IMR-90 (cell line): ENCODE measurements around the gene FLNA. TPM values are rescaled to one million over a fixed set of nuclear protein-coding genes. Genes with fewer than 3 reads are reported as not detected.

ENCODE experiments used
- ATAC-seq: fragments of 200-7000 bp; cut with Tn5 transposase; 2 replicates; pipeline ENCODE4 v1.9.1; 2020; ENCODE audit warnings: low read depth, mild to moderate bottlenecking, moderate library complexity
- BruUV-seq: library from RNA; stranded (reverse); fragments of 400-500 nt; replicated peaks from 2 replicates; lab custom pipeline; 2021; lab: Mats Ljungman, UMichigan
- CTCF ChIA-PET: fragments of 300-600 bp; formaldehyde crosslinking; extraction: SDS; loops from one replicate; lab custom pipeline; 2021; ENCODE audit warnings: antibody characterized with exemption; lab: Yijun Ruan, JAX
- POLR2A ChIA-PET: fragments of 300-600 bp; sonication (Branson Sonifier 250); formaldehyde crosslinking; loops from one replicate; lab custom pipeline; 2022; ENCODE audit warnings: antibody characterized with exemption; ENCODE audit not compliant: unreplicated experiment; lab: Charles Lee
- DNase-seq: peaks from one replicate; pipeline ENCODE4 v3.0.0; 2013
- H2AFZ ChIP-seq: replicated peaks from 2 replicates; pipeline ENCODE3; 2013; ENCODE audit warnings: low read length, mild to moderate bottlenecking; ENCODE audit not compliant: poor library complexity
- H2AK5ac ChIP-seq: 2 replicates; pipeline ENCODE4 v1.6.1; 2013; ENCODE audit warnings: low read depth, low read length, inconsistent platforms
- H2AK9ac ChIP-seq: replicated peaks from 2 replicates; pipeline ENCODE3; 2013; ENCODE audit warnings: mild to moderate bottlenecking, low read depth, low read length, moderate library complexity; ENCODE audit not compliant: poor library complexity
- H2BK120ac ChIP-seq: 2 replicates; pipeline ENCODE4 v1.6.1; 2013; ENCODE audit warnings: low read depth, low read length, inconsistent platforms
- H2BK15ac ChIP-seq: 3 replicates; pipeline ENCODE4 v1.6.1; 2013; ENCODE audit warnings: low read depth, low read length, inconsistent platforms
- H2BK20ac ChIP-seq: 2 replicates; pipeline ENCODE4 v1.6.1; 2013; ENCODE audit warnings: low read depth, mild to moderate bottlenecking, inconsistent platforms, low read length, moderate library complexity
- H2BK5ac ChIP-seq: 2 replicates; pipeline ENCODE4 v1.6.1; 2013; ENCODE audit warnings: mild to moderate bottlenecking, low read depth, low read length, inconsistent platforms; ENCODE audit not compliant: poor library complexity, severe bottlenecking
- H3K14ac ChIP-seq: replicated peaks from 2 replicates; pipeline ENCODE4 v1.6.1; 2013; ENCODE audit warnings: low read depth, low read length, inconsistent platforms
- H3K18ac ChIP-seq: 2 replicates; pipeline ENCODE4 v1.6.1; 2013; ENCODE audit warnings: low read depth, low read length, control low read depth
- H3K23ac ChIP-seq: 2 replicates; pipeline ENCODE4 v1.6.1; 2013; ENCODE audit warnings: low read depth, low read length, inconsistent platforms
- H3K27ac ChIP-seq: 2 replicates; pipeline ENCODE4 v1.5.1; 2013; ENCODE audit warnings: mild to moderate bottlenecking, control low read depth, low read length; ENCODE audit not compliant: insufficient read depth
- H3K27me3 ChIP-seq: 2 replicates; pipeline ENCODE4 v1.6.1; 2013; ENCODE audit warnings: low read length; ENCODE audit not compliant: control insufficient read depth, insufficient read depth
- H3K36me3 ChIP-seq: 2 replicates; pipeline ENCODE4 v1.6.1; 2013; ENCODE audit warnings: low read length, mixed read lengths; ENCODE audit not compliant: control insufficient read depth, insufficient read depth
- H3K4ac ChIP-seq: 2 replicates; pipeline ENCODE4 v1.6.1; 2013; ENCODE audit warnings: low read depth, low read length, inconsistent platforms
- H3K4me1 ChIP-seq: 2 replicates; pipeline ENCODE4 v1.6.1; 2013; ENCODE audit warnings: low read length, mixed read lengths; ENCODE audit not compliant: control insufficient read depth, insufficient read depth
- H3K4me2 ChIP-seq: 2 replicates; pipeline ENCODE4 v1.6.1; 2013; ENCODE audit warnings: low read depth, mild to moderate bottlenecking, control low read depth, low read length, moderate library complexity
- H3K4me3 ChIP-seq: 2 replicates; pipeline ENCODE4 v1.5.1; 2013; ENCODE audit warnings: low read depth, mild to moderate bottlenecking, control low read depth, low read length, moderate library complexity; ENCODE audit not compliant: insufficient read depth
- H3K56ac ChIP-seq: 2 replicates; pipeline ENCODE4 v1.6.1; 2013; ENCODE audit warnings: low read length, inconsistent platforms; ENCODE audit not compliant: insufficient read depth; ENCODE audit errors: extremely low read depth
- H3K79me1 ChIP-seq, 2 experiments: 2 replicates each; pipeline ENCODE4 v1.6.1; 2013; ENCODE audit warnings: low read length in 2 of 2, inconsistent platforms in 1 of 2, low read depth in 1 of 2
- H3K9ac ChIP-seq: 2 replicates; pipeline ENCODE4 v1.6.1; 2013; ENCODE audit warnings: low read depth, low read length, control low read depth
- H3K9me1 ChIP-seq: 2 replicates; pipeline ENCODE4 v1.6.1; 2013; ENCODE audit warnings: low read length, inconsistent platforms; ENCODE audit not compliant: insufficient read depth
- H3K9me3 ChIP-seq: 2 replicates; pipeline ENCODE4 v1.6.1; 2013; ENCODE audit warnings: low read length; ENCODE audit not compliant: control insufficient read depth, insufficient read depth
- H4K20me1 ChIP-seq: 2 replicates; pipeline ENCODE4 v1.6.1; 2013; ENCODE audit warnings: low read length, inconsistent platforms; ENCODE audit not compliant: insufficient read depth
- H4K5ac ChIP-seq: 2 replicates; pipeline ENCODE4 v1.6.1; 2013; ENCODE audit warnings: mild to moderate bottlenecking, low read depth, low read length, control low read depth
- H4K8ac ChIP-seq, 2 experiments: 2 replicates each; pipeline ENCODE4 v1.6.1; 2013; ENCODE audit warnings: low read depth in 2 of 2, low read length in 2 of 2, control low read depth in 1 of 2, inconsistent platforms in 1 of 2
- H4K91ac ChIP-seq: 2 replicates; pipeline ENCODE4 v1.6.1; 2013; ENCODE audit warnings: low read depth, low read length, inconsistent platforms; ENCODE audit not compliant: insufficient read depth
- BHLHE40 ChIP-seq: fragments of 150-350 bp; IDR thresholded peaks from 2 replicates; pipeline ENCODE4 v1.6.1; 2016; ENCODE audit warnings: mild to moderate bottlenecking, low read depth, low read length
- CEBPB ChIP-seq: IDR thresholded peaks from 2 replicates; pipeline ENCODE4 v1.6.1; 2012; ENCODE audit warnings: low read depth, low read length, improper control_type of control experiment
- CHD1 ChIP-seq: IDR thresholded peaks from 2 replicates; pipeline ENCODE4 v1.6.1; 2012; ENCODE audit warnings: low read depth, low read length, improper control_type of control experiment
- CTCF ChIP-seq: conservative IDR thresholded peaks from 2 replicates; pipeline ENCODE4 v1.5.1; 2012; ENCODE audit warnings: mild to moderate bottlenecking, low read depth, low read length, improper control_type of control experiment
- ELK1 ChIP-seq: fragments of 150-350 bp; IDR thresholded peaks from 2 replicates; pipeline ENCODE4 v1.6.1; 2016; ENCODE audit warnings: low read depth, mild to moderate bottlenecking, low read length, moderate library complexity, borderline replicate concordance
- FOS ChIP-seq: fragments of 150-350 bp; IDR thresholded peaks from 2 replicates; pipeline ENCODE4 v1.6.1; 2016; ENCODE audit warnings: low read depth, low read length
- MAFK ChIP-seq: IDR thresholded peaks from 2 replicates; pipeline ENCODE4 v1.6.1; 2012; ENCODE audit warnings: low read depth, low read length, improper control_type of control experiment
- MAZ ChIP-seq: IDR thresholded peaks from 2 replicates; pipeline ENCODE4 v1.6.1; 2012; ENCODE audit warnings: low read depth, mild to moderate bottlenecking, low read length, improper control_type of control experiment, moderate library complexity, borderline replicate concordance
- NFE2L2 ChIP-seq: fragments of 150-350 bp; IDR thresholded peaks from 2 replicates; pipeline ENCODE4 v1.6.1; 2016; ENCODE audit warnings: low read depth, mild to moderate bottlenecking, low read length
- RAD21 ChIP-seq: IDR thresholded peaks from 2 replicates; pipeline ENCODE4 v1.6.1; 2012; ENCODE audit warnings: low read length, improper control_type of control experiment
- RCOR1 ChIP-seq: IDR thresholded peaks from 2 replicates; pipeline ENCODE4 v1.6.1; 2012; ENCODE audit warnings: mild to moderate bottlenecking, low read length, improper control_type of control experiment; ENCODE audit not compliant: insufficient replicate concordance
- SMC3 ChIP-seq: fragments of 150-350 bp; IDR thresholded peaks from 2 replicates; pipeline ENCODE4 v1.6.1; 2016; ENCODE audit warnings: low read depth, mild to moderate bottlenecking, antibody characterized with exemption, low read length, moderate library complexity
- USF2 ChIP-seq: fragments of 150-350 bp; IDR thresholded peaks from 2 replicates; pipeline ENCODE4 v1.6.1; 2017; ENCODE audit warnings: mild to moderate bottlenecking, antibody characterized with exemption, low read length, low read depth
- WGBS, 2 experiments: methylation state at CpG; one replicate each; pipeline versions ENCODE4 v1.1.5 to v1.1.7; 2013; ENCODE audit warnings: missing lambda C conversion rate in 2 of 2; ENCODE audit not compliant: insufficient read length in 1 of 2; ENCODE audit errors: extremely low coverage in 2 of 2; 5-methylcytosine and 5-hydroxymethylcytosine counted together
- dilution Hi-C: fragments of 300-500 bp; cut with HindIII; formaldehyde crosslinking; loops from one replicate; pipeline ENCODE4 v1.14.3; 2018; ENCODE audit warnings: low sequenced_read_pairs; ENCODE audit not compliant: unreplicated experiment
- in situ Hi-C: fragments of 300-500 bp; cut with MboI; formaldehyde crosslinking; loops from 3 replicates; pipeline ENCODE4 v1.14.3; 2019; ENCODE audit warnings: low sequenced_read_pairs, inconsistent platforms, mixed read lengths
- intact Hi-C: fragments of 100-400 bp; cut with micrococcal nuclease; formaldehyde crosslinking; loops from 2 replicates; pipeline ENCODE4 v1.10.0; 2022
- polyA plus RNA-seq, 3 experiments: library from polyadenylated mRNA; depleted of rRNA; stranded (reverse); fragments of >200 nt; gene quantifications; 2 replicates each; pipeline ENCODE4 v1.2.3, GENCODE V29; 2012; ENCODE audit warnings: low replicate concordance in 1 of 3
- total RNA-seq: library from RNA; depleted of rRNA; stranded (reverse); fragments of >200 nt; gene quantifications from 2 replicates; pipeline ENCODE4 v1.2.3, GENCODE V29; 2012

FLNA gene
- total and polyA plus RNA-seq, 2 of the 4 experiments (the other 2 are of a cell fraction) = 1,356 to 1,357 TPM

- no peak overlapping the region for H2BK5ac ChIP-seq
- no peak overlapping the region for H2AK5ac ChIP-seq
- no peak overlapping the region for H3K23ac ChIP-seq
- peaks cover 10 to 44% of the 10 kb centered on the region in 2 experiments; a peak in 2 of 4 replicates for H3K79me1 ChIP-seq
- 52% methylated on average over 5 of the region's 13 CpGs; no CpG with 5 or more reads in 1 of the 2 experiments for WGBS, 2 experiments
- H2BK20ac ChIP-seq = no peak overlapping the region
- dilution Hi-C loops = no loop called here
- H4K8ac ChIP-seq = no peak overlapping the region
- H4K5ac ChIP-seq = no peak overlapping the region
- no peak overlapping the region for H2AK9ac ChIP-seq
- H3K9ac ChIP-seq = no peak overlapping the region
- CTCF ChIA-PET = no interaction called here
- no peak overlapping the region for H3K4me2 ChIP-seq
- intact Hi-C loops = no loop called here
- no peak overlapping the region for H3K4ac ChIP-seq
- no peaks in the 10 kb centered on the region for H3K9me1 ChIP-seq
- in situ Hi-C loops = no loop called here
- H3K18ac ChIP-seq = no peak overlapping the region
- peaks cover 96% of the 10 kb centered on the region for H3K36me3 ChIP-seq
- POLR2A ChIA-PET = no interaction called here
- no peak overlapping the region for H3K14ac ChIP-seq
- no TSS peak for BruUV-seq
- no peak overlapping the region for H3K56ac ChIP-seq
- H2AFZ ChIP-seq = no peak overlapping the region
- no peak overlapping the region for H2BK120ac ChIP-seq
- H3K27me3 ChIP-seq = no peaks in the 10 kb centered on the region
- no peak overlapping the region for H3K4me3 ChIP-seq
- no peaks in the 10 kb centered on the region for H3K4me1 ChIP-seq
- TF ChIP-seq NFE2L2 (no peak), MAFK (no peak), CTCF (no peak), ELK1 (no peak), RCOR1 (no peak), RAD21 (no peak), CHD1 (no peak), CEBPB (no peak), USF2 (no peak), SMC3 (no peak), MAZ (no peak), FOS (no peak), BHLHE40 (no peak)
- H3K27ac ChIP-seq = no peak overlapping the region
- no peak overlapping the region for H4K91ac ChIP-seq
- H4K20me1 ChIP-seq = peaks cover 99% of the 10 kb centered on the region
- H2BK15ac ChIP-seq = no peak overlapping the region
- no peaks in the 10 kb centered on the region for H3K9me3 ChIP-seq
- no peak for ATAC-seq
- no peak for DNase-seq
Observed at GRCh38 chrX:154356596-154356995, 17.8 kb downstream of the FLNA start.
